ENCODE results near the gene TRPM1.
A peak's percentile ranks its signal among the peaks of the same experiment; 100 is the strongest.

The TRPM1 gene

DNA sequence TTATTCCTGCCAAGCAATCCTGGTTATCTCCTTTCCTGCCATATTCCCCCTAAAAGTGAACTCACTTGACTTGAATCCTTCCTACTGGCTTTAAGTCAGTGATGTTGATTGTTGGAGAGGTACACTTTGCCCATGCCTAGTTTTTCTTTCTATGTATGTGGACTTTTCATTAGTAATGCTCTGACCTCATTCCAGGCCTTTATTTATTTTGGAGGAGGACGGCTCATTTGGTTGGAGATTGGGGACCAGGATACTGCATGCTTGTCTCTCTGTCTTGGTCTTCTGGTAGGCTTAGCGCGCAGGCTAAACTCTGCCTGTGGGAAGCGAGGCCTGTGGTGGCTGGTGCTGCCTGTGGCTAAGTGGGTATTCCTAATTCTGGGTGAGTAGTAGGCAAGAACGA, 81.0 kb downstream of the TRPM1 start:
- no peak for DNase-seq (ENCODE audit: insufficient read length, low spot score)
- TF ChIP-seq POLR2A (IDR thresholded peaks at IDR 0.05; ENCODE audit: low read depth, low read length), result no peak
- no peak for FAIRE-seq

DNA sequence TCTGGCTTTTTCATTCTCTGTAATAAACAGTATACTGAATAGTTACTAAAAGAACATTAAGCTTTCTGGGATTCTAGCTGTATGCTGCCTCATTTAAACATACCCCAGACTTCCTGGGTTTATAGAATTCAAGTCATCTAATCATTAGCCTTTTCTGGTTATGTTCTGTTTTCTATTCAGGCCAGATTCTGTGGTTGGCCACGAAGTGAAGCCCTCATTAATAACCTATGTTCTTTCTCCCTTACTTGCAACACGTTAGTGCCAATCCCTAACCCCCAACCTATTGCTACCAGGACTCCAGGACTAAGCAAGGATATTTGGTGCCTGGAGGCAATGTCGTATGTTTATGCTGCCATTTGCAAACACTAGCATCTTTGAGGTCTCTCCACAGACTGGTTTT, 81.5 kb downstream of the TRPM1 start:
- DNase-seq (ENCODE audit: insufficient read length, low spot score) (no peak), FAIRE-seq (no peak)
- TF ChIP-seq POLR2A (IDR thresholded peaks at IDR 0.05; ENCODE audit: low read depth, low read length), result no peak

DNA sequence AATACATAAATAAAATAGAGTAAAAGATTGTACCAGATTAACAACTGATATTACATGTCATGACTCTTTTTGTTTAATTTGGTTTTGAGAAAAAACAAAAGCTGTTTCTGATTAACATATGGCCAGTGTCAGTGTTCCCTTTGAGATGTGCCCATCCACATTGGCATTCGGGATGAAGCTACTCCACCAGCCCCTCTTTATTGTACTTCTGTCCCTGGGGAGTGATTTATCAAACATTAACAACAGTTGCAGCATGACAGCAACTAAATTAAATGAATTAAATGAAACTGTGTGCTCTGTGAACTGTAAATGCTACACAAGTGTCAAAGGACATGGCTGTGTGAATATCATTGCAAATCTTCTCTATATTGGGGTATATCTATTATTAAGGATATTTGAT, 84.2 kb downstream of the TRPM1 start:
- no peak for FAIRE-seq
- no peak for DNase-seq (ENCODE audit: insufficient read length, low spot score)
- TF ChIP-seq POLR2A (IDR thresholded peaks at IDR 0.05; ENCODE audit: low read depth, low read length), result no peak

DNA sequence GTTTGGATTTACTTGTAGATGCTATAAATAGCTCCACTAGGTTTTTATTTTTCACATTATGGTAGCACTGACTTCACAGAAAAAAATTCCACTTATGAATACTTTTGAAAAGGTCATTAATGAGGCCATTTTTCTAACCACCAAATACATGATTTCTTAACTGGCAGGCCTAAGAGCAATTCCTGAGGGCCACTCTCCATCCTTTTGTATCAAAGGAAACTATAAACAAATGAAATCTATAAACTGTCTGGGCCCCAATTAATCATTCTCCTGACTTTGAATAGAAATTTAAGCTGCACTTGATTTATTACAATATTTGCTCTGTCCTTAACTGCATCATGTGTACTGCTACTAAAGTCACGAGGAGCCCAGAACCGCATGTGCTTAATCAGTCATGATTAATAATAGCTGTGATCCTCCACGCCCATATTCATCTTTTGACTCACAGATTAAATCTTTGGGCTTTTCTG, 85.0 kb downstream of the TRPM1 start:
- FAIRE-seq, result no peak
- no peak for TF ChIP-seq POLR2A (IDR thresholded peaks at IDR 0.05; ENCODE audit: low read depth, low read length)
- no peak for DNase-seq (ENCODE audit: insufficient read length, low spot score)

DNA sequence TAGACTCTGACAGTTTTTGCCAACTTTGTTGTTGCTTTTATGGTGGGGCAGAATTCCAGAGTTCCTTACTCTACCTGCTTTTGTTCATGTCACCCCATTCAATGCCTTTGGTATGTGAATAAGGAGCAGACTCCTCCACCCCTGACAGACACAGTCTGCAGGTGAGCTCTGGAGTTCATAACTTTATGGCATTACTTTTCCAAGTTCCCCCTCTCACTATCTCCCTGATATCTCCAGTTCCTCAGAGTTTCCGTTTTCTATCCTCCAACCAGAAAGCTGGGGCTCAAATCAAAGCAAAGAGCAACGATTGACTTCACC, 87.0 kb downstream of the TRPM1 start:
- no peak for FAIRE-seq
- DNase-seq (ENCODE audit: insufficient read length, low spot score), result no peak
- no peak for TF ChIP-seq POLR2A (IDR thresholded peaks at IDR 0.05; ENCODE audit: low read depth, low read length)

DNA sequence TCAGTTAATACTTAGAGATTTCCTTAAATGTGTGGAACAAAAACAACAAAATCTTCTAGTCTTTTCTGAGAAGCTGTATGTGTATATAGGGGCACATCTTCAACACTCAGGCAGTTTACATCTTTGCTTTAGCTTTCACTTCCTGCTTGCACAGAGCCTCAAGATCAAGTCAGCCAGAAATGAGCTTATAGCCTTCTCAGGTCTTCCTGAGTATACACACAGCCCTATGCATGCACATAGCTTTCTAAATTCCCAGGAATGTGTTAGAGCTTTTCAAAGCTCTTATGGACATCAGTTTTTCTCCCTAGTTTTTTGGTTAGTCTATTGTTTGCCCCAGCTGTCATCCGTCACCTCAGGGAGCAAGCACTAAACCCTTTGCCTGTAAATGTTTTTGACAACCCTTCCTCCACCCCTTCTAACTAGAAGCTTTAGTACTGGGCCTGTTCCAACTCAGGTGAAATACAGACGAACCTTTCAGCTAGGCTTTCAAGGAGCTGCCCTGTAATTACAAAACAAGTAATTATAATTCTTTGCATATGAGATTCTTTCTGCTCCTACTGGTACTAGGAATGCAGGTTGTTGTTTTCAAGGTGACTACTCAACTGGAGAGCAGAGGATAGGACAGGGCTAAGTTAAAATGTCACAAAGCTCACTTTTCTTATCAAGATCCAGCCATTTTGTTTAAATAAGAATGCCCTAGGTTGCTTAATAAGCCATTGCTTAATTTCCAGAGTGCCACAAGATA, 87.5 kb downstream of the TRPM1 start:
- TF ChIP-seq POLR2A (IDR thresholded peaks at IDR 0.05; ENCODE audit: low read depth, low read length), result no peak
- DNase-seq (ENCODE audit: insufficient read length, low spot score), result no peak
- FAIRE-seq, result no peak

DNA sequence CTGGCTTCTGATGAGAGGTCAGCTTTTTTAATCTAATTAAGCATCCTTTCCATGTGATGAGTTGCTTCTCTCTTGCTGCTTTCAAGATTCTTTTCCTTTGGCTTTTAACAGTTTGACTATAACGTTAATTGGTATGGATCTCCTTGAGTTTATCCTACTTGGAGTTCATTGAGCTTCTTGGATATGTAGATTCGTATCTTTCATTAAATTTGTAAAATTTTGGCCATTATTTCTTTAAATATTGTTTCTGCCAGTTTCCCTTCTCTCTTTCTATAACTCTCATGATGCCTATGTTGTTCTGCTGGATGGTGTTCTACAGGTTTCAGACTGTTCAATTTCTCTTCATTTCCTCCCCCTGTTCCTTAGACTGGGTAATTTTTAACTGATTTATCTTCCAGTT, 89.1 kb downstream of the TRPM1 start:
- DNase-seq (ENCODE audit: insufficient read length, low spot score) (no peak), FAIRE-seq (no peak)
- no peak for TF ChIP-seq POLR2A (IDR thresholded peaks at IDR 0.05; ENCODE audit: low read depth, low read length)

- DNase-seq (ENCODE audit: insufficient read length, low spot score) (no peak), FAIRE-seq (no peak)
- no peak for TF ChIP-seq POLR2A (IDR thresholded peaks at IDR 0.05; ENCODE audit: low read depth, low read length)
These were observed 91.5 kb downstream of the TRPM1 start for GRCh38 chr15:31010036-31010435.

GRCh38 chr15:31005660-31006059, 95.9 kb downstream of the TRPM1 start:
- DNase-seq (ENCODE audit: insufficient read length, low spot score) (no peak), FAIRE-seq (no peak)

DNA sequence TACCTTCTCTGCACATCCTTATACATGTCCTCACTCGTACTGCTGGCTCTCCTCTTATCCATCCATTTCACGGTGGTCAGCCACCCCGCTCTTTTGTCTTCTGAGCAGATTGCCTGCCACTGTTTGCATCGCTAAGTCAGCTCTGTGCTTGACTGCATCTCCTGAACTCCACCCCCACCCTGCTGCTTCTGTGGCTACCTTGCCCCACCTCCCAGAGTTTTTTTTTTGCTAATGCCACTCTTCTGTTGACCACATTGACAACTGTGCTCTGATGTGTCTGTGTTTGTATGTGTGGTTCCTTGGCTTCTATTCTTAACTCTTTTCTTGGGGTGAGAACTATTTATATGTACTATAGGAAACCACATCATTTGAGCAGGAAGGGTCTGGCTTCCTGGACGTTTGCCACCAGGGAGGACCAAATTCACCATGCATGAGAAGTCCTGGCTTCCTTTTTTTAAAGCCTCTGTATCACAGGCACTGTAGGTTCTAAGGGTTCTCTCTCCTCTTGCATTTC, 97.2 kb downstream of the TRPM1 start:
- TF ChIP-seq POLR2A (IDR thresholded peaks at IDR 0.05; ENCODE audit: low read depth, low read length), result no peak
- DNase-seq (ENCODE audit: insufficient read length, low spot score), result no peak
- no peak for FAIRE-seq

More at GRCh38 chr15:31005660-31006059, 95.9 kb downstream of the TRPM1 start:
- TF ChIP-seq POLR2A (IDR thresholded peaks at IDR 0.05; ENCODE audit: low read depth, low read length), result no peak

DNA sequence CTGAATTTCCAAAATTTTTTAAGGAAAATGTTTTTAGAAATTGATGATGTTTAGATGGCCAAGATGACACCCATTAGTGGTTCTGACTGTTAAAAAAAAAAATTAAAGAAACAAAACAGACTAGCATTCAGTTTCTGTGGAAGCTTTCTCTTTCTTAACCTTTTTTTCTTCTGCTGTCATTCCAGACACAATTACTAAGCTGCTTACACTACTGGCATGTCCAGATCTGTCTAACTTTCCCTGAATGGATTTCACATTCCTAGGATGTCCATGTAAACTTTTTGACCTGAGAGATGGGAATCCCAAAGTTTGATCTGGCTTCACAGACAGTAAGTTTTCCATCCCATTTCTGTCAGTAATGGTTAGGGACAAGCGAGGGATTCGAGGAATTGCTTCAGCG, 99.8 kb downstream of the TRPM1 start:
- no peak for TF ChIP-seq POLR2A (IDR thresholded peaks at IDR 0.05; ENCODE audit: low read depth, low read length)
- DNase-seq (ENCODE audit: insufficient read length, low spot score) (no peak), FAIRE-seq (no peak)

DNA sequence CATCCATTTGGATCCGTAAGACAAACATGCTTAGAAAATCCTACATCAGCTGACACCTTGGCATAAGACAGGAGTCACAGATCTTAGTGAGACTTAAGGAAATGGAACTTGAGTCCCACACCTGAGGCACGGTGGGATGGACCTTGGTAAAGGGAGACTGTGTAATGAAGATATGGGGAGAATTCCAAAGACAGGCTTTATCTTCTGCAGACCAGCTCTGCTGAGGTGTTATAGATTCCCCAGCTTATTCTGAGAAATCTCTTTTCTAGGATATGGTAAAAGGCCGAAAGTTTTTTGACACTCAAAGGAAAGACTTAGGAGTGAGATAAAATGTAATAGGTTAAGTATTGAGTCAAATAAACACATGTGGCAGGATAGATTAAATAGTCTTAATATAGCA, 101.8 kb downstream of the TRPM1 start:
- no peak for FAIRE-seq
- no peak for TF ChIP-seq POLR2A (IDR thresholded peaks at IDR 0.05; ENCODE audit: low read depth, low read length)
- no peak for DNase-seq (ENCODE audit: insufficient read length, low spot score)

DNA sequence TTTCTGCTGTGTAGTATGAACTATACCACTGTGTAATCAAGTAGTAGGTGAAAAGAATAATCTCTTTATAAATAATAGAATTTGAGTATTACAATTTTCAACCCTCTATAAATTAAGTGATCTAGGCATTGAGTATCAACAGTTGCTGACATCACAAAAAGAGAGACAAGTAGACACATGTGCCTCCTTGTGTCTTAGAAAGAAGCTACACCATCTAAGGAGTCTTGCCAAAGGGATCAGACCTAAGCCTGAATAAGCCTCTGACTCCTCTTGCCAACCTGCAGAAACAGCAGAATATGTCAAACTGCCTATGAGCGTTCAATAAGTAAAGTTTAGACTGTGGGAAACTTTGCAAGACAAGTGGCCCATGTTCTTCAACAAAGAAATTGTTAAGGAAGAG, 104.3 kb downstream of the TRPM1 start:
- DNase-seq (ENCODE audit: insufficient read length, low spot score), result no peak
- TF ChIP-seq POLR2A (IDR thresholded peaks at IDR 0.05; ENCODE audit: low read depth, low read length), result no peak
- FAIRE-seq, result no peak

GRCh38 chr15:30992249-30992864, 109.2 kb downstream of the TRPM1 start:
- FAIRE-seq (peak; percentile 50), DNase-seq (ENCODE audit: insufficient read length, low spot score) (no peak)
- TF ChIP-seq POLR2A (IDR thresholded peaks at IDR 0.05; ENCODE audit: low read depth, low read length), result no peak
